CD4-positive, alpha-beta T cell treated with Interleukin-2 at 100 ng/mL for 4 hours (primary cell): Measurements from ENCODE around the gene PDC.
"Not testable (repeated sequence)": the region's sequence is repeated elsewhere in the genome, so short reads cannot be mapped to it uniquely, and the experiment has no call there.

Source experiments
- DNase-seq: peaks from one replicate; pipeline ENCODE4 v3.0.0-alpha.2; 2020; ENCODE audit warnings: low spot score

Gene PDC

DNA sequence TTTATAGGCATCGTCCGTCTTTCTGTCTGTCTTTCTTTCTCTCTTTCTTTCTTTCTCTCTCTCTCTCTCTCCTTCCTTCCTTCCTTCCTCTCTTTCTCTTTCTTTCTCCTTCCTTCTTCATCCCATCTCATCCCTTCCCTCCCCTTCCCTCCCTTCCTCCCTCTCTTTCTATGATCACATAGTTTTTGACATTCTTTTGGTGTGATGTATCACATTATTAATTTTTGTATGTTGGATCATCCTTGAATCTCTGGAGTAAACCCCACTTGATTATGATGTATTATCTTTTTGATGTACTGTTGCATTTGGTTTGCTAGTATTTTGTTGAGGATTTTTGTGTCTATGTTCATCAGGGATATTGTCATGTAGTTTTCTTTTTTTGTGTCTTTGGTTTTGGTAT is 59.5 kb downstream of the PDC start:
- not testable (repeated sequence) for DNase-seq
